Measurements from ENCODE around the gene BBS9. TPM values are rescaled to one million over a fixed set of nuclear protein-coding genes. Genes with fewer than 3 reads are reported as not detected.

BBS9 gene
- total RNA-seq, 1 donor from 2014 or later: 33.0 TPM

GRCh38 chr7:33640741-33641140, 511.4 kb downstream of the BBS9 start:
- no peaks in the 10 kb centered on the region for H3K36me3 Mint-ChIP-seq (ENCODE audit: low read depth, unreplicated experiment)
- no peak for DNase-seq (ENCODE audit: low spot score)
- H3K27ac Mint-ChIP-seq (ENCODE audit: unreplicated experiment): peak overlapping the region; percentile 31
- no peak for TF ChIP-seq CTCF (IDR thresholded peaks at IDR 0.05; ENCODE audit: unreplicated experiment)
- H3K4me3 Mint-ChIP-seq (ENCODE audit: unreplicated experiment): no peak overlapping the region
- peaks cover 35% of the 10 kb centered on the region for H3K4me1 Mint-ChIP-seq (ENCODE audit: unreplicated experiment)
- H3K27me3 Mint-ChIP-seq (ENCODE audit: unreplicated experiment): peaks cover 3% of the 10 kb centered on the region
- H3K9me3 Mint-ChIP-seq (ENCODE audit: unreplicated experiment): no peaks in the 10 kb centered on the region

- no peak overlapping the region for H3K27ac Mint-ChIP-seq (ENCODE audit: unreplicated experiment)
- TF ChIP-seq CTCF (IDR thresholded peaks at IDR 0.05; ENCODE audit: unreplicated experiment): no peak
- peaks cover 35% of the 10 kb centered on the region for H3K4me1 Mint-ChIP-seq (ENCODE audit: unreplicated experiment)
- no peaks in the 10 kb centered on the region for H3K9me3 Mint-ChIP-seq (ENCODE audit: unreplicated experiment)
- DNase-seq (ENCODE audit: low spot score): no peak
- H3K36me3 Mint-ChIP-seq (ENCODE audit: low read depth, unreplicated experiment): no peaks in the 10 kb centered on the region
- H3K4me3 Mint-ChIP-seq (ENCODE audit: unreplicated experiment): no peak overlapping the region
- H3K27me3 Mint-ChIP-seq (ENCODE audit: unreplicated experiment): peaks cover 3% of the 10 kb centered on the region
These were observed 512.9 kb downstream of the BBS9 start for GRCh38 chr7:33642312-33642711.

- no peak for DNase-seq (ENCODE audit: low spot score)
- no peak overlapping the region for H3K4me3 Mint-ChIP-seq (ENCODE audit: unreplicated experiment)
- peaks cover 35% of the 10 kb centered on the region for H3K4me1 Mint-ChIP-seq (ENCODE audit: unreplicated experiment)
- H3K27ac Mint-ChIP-seq (ENCODE audit: unreplicated experiment): peak overlapping the region; percentile 74
- H3K9me3 Mint-ChIP-seq (ENCODE audit: unreplicated experiment): no peaks in the 10 kb centered on the region
- peaks cover 3% of the 10 kb centered on the region for H3K27me3 Mint-ChIP-seq (ENCODE audit: unreplicated experiment)
- H3K36me3 Mint-ChIP-seq (ENCODE audit: low read depth, unreplicated experiment): no peaks in the 10 kb centered on the region
- TF ChIP-seq CTCF (IDR thresholded peaks at IDR 0.05; ENCODE audit: unreplicated experiment): no peak
These were observed 514.2 kb downstream of the BBS9 start for GRCh38 chr7:33643530-33643929.

GRCh38 chr7:33644489-33644888, 515.1 kb downstream of the BBS9 start:
- H3K27ac Mint-ChIP-seq (ENCODE audit: unreplicated experiment): no peak overlapping the region
- peaks cover 35% of the 10 kb centered on the region for H3K4me1 Mint-ChIP-seq (ENCODE audit: unreplicated experiment)
- no peaks in the 10 kb centered on the region for H3K36me3 Mint-ChIP-seq (ENCODE audit: low read depth, unreplicated experiment)
- TF ChIP-seq CTCF (IDR thresholded peaks at IDR 0.05; ENCODE audit: unreplicated experiment): no peak
- H3K27me3 Mint-ChIP-seq (ENCODE audit: unreplicated experiment): peaks cover 3% of the 10 kb centered on the region
- no peaks in the 10 kb centered on the region for H3K9me3 Mint-ChIP-seq (ENCODE audit: unreplicated experiment)
- no peak overlapping the region for H3K4me3 Mint-ChIP-seq (ENCODE audit: unreplicated experiment)
- DNase-seq (ENCODE audit: low spot score): no peak

DNA sequence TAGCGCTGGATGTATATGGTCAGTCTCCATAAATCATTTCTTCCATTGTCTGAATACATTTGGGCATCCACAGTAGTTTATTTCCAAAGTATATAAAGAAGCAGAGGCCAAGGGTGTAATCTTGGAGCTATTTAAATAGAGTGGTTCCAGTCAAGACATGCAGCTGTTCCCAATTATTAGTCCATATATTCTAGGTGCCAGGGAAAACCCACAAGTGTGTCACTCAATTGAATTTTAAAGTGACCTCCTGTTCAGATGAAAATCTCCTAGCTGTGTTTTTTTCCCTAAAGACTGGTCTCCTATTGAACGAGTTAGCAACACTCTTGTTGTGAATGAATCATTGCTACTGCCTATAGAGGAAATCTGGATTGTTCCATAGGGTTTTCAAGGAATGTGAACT, 515.7 kb downstream of the BBS9 start:
- Mint-ChIP-seq H3K27ac (ENCODE audit: unreplicated experiment) (no peak overlapping the region), H3K36me3 (ENCODE audit: low read depth, unreplicated experiment) (no peaks in the 10 kb centered on the region), H3K4me3 (ENCODE audit: unreplicated experiment) (no peak overlapping the region), H3K27me3 (ENCODE audit: unreplicated experiment) (peaks cover 3% of the 10 kb centered on the region), H3K9me3 (ENCODE audit: unreplicated experiment) (no peaks in the 10 kb centered on the region), H3K4me1 (ENCODE audit: unreplicated experiment) (peaks cover 32% of the 10 kb centered on the region)
- no peak for DNase-seq (ENCODE audit: low spot score)
- no peak for TF ChIP-seq CTCF (IDR thresholded peaks at IDR 0.05; ENCODE audit: unreplicated experiment)

Measured in endothelial cell (in vitro differentiated cells).